ENCODE measurements around the gene ITPR1.

The ITPR1 gene

DNA sequence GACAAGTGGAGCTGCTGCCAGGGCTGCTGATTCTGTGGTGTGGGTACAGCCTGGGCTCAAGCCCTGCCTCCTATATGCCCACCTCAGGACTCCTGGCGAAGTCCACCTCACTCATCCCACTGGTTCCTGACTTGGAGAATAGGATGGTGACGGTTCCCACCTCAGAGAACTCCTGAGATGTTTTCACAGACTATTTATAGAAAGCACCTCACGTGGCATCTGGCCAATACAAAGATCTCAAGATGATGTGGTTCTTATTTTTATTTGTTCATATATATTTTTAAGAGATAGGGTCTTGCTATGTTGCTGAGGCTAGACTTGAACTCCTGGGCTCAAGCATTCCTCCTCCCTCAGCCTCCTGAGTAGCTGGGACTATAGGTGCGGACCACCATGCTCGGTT lies 249.2 kb downstream of the ITPR1 start:
- no peak for ATAC-seq
- TF ChIP-seq ZFP30 (CRISPR knock-in tag; IDR thresholded peaks at IDR 0.05) (no peak), RARB (CRISPR knock-in tag; IDR thresholded peaks at IDR 0.05) (no peak), SNAI2 (CRISPR knock-in tag; IDR thresholded peaks at IDR 0.05) (no peak), ESRRG (CRISPR knock-in tag; IDR thresholded peaks at IDR 0.05) (no peak)
- TF ChIP-seq, protein P1, sequence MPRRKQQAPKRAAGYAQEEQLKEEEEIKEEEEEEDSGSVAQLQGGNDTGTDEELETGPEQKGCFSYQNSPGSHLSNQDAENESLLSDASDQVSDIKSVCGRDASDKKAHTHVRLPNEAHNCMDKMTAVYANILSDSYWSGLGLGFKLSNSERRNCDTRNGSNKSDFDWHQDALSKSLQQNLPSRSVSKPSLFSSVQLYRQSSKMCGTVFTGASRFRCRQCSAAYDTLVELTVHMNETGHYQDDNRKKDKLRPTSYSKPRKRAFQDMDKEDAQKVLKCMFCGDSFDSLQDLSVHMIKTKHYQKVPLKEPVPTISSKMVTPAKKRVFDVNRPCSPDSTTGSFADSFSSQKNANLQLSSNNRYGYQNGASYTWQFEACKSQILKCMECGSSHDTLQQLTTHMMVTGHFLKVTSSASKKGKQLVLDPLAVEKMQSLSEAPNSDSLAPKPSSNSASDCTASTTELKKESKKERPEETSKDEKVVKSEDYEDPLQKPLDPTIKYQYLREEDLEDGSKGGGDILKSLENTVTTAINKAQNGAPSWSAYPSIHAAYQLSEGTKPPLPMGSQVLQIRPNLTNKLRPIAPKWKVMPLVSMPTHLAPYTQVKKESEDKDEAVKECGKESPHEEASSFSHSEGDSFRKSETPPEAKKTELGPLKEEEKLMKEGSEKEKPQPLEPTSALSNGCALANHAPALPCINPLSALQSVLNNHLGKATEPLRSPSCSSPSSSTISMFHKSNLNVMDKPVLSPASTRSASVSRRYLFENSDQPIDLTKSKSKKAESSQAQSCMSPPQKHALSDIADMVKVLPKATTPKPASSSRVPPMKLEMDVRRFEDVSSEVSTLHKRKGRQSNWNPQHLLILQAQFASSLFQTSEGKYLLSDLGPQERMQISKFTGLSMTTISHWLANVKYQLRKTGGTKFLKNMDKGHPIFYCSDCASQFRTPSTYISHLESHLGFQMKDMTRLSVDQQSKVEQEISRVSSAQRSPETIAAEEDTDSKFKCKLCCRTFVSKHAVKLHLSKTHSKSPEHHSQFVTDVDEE (CRISPR knock-in tag; IDR thresholded peaks at IDR 0.05): no peak

GRCh38 chr3:4743371-4743770 lies 250.2 kb downstream of the ITPR1 start:
- no peak for TF ChIP-seq ZFP3 (CRISPR knock-in tag; IDR thresholded peaks at IDR 0.05)
- TF ChIP-seq, protein P2, sequence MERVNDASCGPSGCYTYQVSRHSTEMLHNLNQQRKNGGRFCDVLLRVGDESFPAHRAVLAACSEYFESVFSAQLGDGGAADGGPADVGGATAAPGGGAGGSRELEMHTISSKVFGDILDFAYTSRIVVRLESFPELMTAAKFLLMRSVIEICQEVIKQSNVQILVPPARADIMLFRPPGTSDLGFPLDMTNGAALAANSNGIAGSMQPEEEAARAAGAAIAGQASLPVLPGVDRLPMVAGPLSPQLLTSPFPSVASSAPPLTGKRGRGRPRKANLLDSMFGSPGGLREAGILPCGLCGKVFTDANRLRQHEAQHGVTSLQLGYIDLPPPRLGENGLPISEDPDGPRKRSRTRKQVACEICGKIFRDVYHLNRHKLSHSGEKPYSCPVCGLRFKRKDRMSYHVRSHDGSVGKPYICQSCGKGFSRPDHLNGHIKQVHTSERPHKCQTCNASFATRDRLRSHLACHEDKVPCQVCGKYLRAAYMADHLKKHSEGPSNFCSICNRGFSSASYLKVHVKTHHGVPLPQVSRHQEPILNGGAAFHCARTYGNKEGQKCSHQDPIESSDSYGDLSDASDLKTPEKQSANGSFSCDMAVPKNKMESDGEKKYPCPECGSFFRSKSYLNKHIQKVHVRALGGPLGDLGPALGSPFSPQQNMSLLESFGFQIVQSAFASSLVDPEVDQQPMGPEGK (CRISPR knock-in tag; IDR thresholded peaks at IDR 0.05; ENCODE audit: borderline replicate concordance): no peak
- TF ChIP-seq GLIS3 (CRISPR knock-in tag; IDR thresholded peaks at IDR 0.05): no peak
- no peak for TF ChIP-seq CREB5 (CRISPR knock-in tag; IDR thresholded peaks at IDR 0.05; ENCODE audit: low read depth)
- TF ChIP-seq, protein P1 (CRISPR knock-in tag; IDR thresholded peaks at IDR 0.05): no peak
- no peak for TF ChIP-seq BACH2 (CRISPR knock-in tag; IDR thresholded peaks at IDR 0.05; ENCODE audit: borderline replicate concordance)
- no peak for TF ChIP-seq SNAI2 (CRISPR knock-in tag; IDR thresholded peaks at IDR 0.05)
- no peak for TF ChIP-seq CSDC2 (CRISPR knock-in tag; IDR thresholded peaks at IDR 0.05)
- TF ChIP-seq ZFP30 (CRISPR knock-in tag; IDR thresholded peaks at IDR 0.05): no peak
- no peak for ATAC-seq

GRCh38 chr3:4744405-4745234 lies 251.5 kb downstream of the ITPR1 start:
- ATAC-seq: no peak
- TF ChIP-seq ESRRG (CRISPR knock-in tag; IDR thresholded peaks at IDR 0.05) (no peak), BACH2 (CRISPR knock-in tag; IDR thresholded peaks at IDR 0.05; ENCODE audit: borderline replicate concordance) (no peak), ZFP30 (CRISPR knock-in tag; IDR thresholded peaks at IDR 0.05) (no peak)

DNA sequence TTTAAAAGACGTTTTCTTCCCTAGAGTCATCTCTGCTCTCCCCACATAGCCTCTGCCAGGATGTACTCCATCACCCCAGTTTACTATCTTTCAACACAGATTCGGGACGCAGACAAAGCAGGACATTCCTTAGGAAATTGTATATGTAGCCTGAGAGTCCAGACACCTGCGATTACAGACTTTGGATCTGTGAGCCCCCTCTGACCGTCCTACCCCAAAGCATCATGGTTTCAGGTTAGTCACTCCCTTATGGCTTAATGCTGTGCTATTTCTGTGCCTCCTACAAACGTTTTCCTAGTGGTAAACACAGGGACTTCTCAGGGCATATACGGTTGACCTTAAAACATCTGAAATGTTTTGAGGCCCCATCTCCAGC lies 252.1 kb downstream of the ITPR1 start:
- TF ChIP-seq BACH2 (CRISPR knock-in tag; IDR thresholded peaks at IDR 0.05; ENCODE audit: borderline replicate concordance): no peak
- no peak for TF ChIP-seq POU6F1 (CRISPR knock-in tag; IDR thresholded peaks at IDR 0.05; ENCODE audit: borderline replicate concordance, low read depth)
- TF ChIP-seq, protein P2 (CRISPR knock-in tag; IDR thresholded peaks at IDR 0.05; ENCODE audit: borderline replicate concordance): no peak
- TF ChIP-seq GLIS3 (CRISPR knock-in tag; IDR thresholded peaks at IDR 0.05): no peak
- no peak for TF ChIP-seq PPARA (CRISPR knock-in tag; IDR thresholded peaks at IDR 0.05; ENCODE audit: borderline replicate concordance)
- no peak for TF ChIP-seq CSDC2 (CRISPR knock-in tag; IDR thresholded peaks at IDR 0.05)
- no peak for TF ChIP-seq ZFP30 (CRISPR knock-in tag; IDR thresholded peaks at IDR 0.05)
- no peak for TF ChIP-seq ZNF8 (CRISPR knock-in tag; IDR thresholded peaks at IDR 0.05)
- ATAC-seq: no peak

Data from SK-N-SH treated with all-trans-retinoic acid at 6 μM for 48 hours (cell line).